Transverse colon (tissue), 4 donors: Measurements from ENCODE around the gene TMEM128.

Experiments
- CTCF ChIP-seq, 5 experiments: fragments of 200-600 bp in 3 of 5; fragments of 450-650 bp in 2 of 5; sonication (generic) in 3 of 5; IDR thresholded peaks; 1 replicate in 2 of 5; 2 replicates in 3 of 5; pipeline ENCODE4 v1.5.1; 2016 to 2017; ENCODE audit warnings: antibody characterized with exemption in 5 of 5, inconsistent platforms in 3 of 5, mild to moderate bottlenecking in 2 of 5, moderate library complexity in 1 of 5
- EP300 ChIP-seq: sonication (generic); formaldehyde crosslinking; IDR thresholded peaks from one replicate; pipeline ENCODE4 v1.6.1; 2017; ENCODE audit warnings: antibody characterized with exemption, low read depth
- POLR2A ChIP-seq: fragments of 450-650 bp; IDR thresholded peaks from one replicate; pipeline ENCODE4 v1.6.1; 2016; ENCODE audit warnings: antibody characterized with exemption, mild to moderate bottlenecking, moderate library complexity
- POLR2AphosphoS5 ChIP-seq, 3 donors: sonication (generic); formaldehyde crosslinking; IDR thresholded peaks; one replicate each; pipeline ENCODE4 v1.6.1; 2016; ENCODE audit warnings: antibody characterized with exemption in 3 of 3

- TF ChIP-seq POLR2A (no peak), CTCF (IDR thresholded peaks at IDR 0.05) (no peak), POLR2AphosphoS5 (IDR thresholded peaks at IDR 0.05) (no peak), EP300 (no peak)
Measured at GRCh38 chr4:4225915-4226605, 22.0 kb downstream of the TMEM128 start.
